WTC11 (cell line): Measurements from ENCODE around the gene MUSTN1. TPM values are rescaled to one million over a fixed set of nuclear protein-coding genes. Genes with fewer than 3 reads are reported as not detected.

Experiments used
- ATAC-seq: fragments of 200-7000 bp; cut with Tn5 transposase; 2 replicates; pipeline ENCODE4 v1.10.0; 2021; ENCODE audit warnings: mild to moderate bottlenecking, moderate library complexity
- CTCF ChIA-PET: fragments of 300-600 bp; sonication (Branson Sonifier 250); formaldehyde crosslinking; loops from one replicate; lab custom pipeline; 2021; ENCODE audit warnings: antibody characterized with exemption; lab: Charles Lee
- POLR2A ChIA-PET: fragments of 350-600 bp; sonication (Branson Sonifier 250); formaldehyde crosslinking; loops from one replicate; lab custom pipeline; 2021; ENCODE audit warnings: antibody characterized with exemption; lab: Charles Lee
- DNase-seq: peaks from one replicate; pipeline ENCODE4 v3.0.0; 2021; ENCODE audit warnings: low spot score
- H3K27ac Mint-ChIP-seq: 2 replicates; pipeline ENCODE4 v1.8.0; 2021; ENCODE audit warnings: mixed read lengths
- H3K27me3 Mint-ChIP-seq: 2 replicates; pipeline ENCODE4 v1.8.0; 2021; ENCODE audit warnings: low read depth, mild to moderate bottlenecking, moderate library complexity, mixed read lengths
- H3K36me3 Mint-ChIP-seq: 2 replicates; pipeline ENCODE4 v1.8.0; 2021; ENCODE audit warnings: mixed read lengths
- H3K4me1 Mint-ChIP-seq: 2 replicates; pipeline ENCODE4 v1.8.0; 2022; ENCODE audit warnings: mixed read lengths
- H3K4me3 Mint-ChIP-seq: 2 replicates; pipeline ENCODE4 v1.8.0; 2021; ENCODE audit warnings: mild to moderate bottlenecking, moderate library complexity, mixed read lengths
- H3K9me3 Mint-ChIP-seq: 2 replicates; pipeline ENCODE4 v1.8.0; 2021; ENCODE audit warnings: mixed read lengths
- AFF4 ChIP-seq: sonication (generic); formaldehyde crosslinking; IDR thresholded peaks from 2 replicates; pipeline ENCODE4 v1.8.1; 2023; ENCODE audit warnings: mild to moderate bottlenecking, missing genetic modification reagents, borderline replicate concordance
- CREM ChIP-seq: sonication (generic); formaldehyde crosslinking; IDR thresholded peaks from 2 replicates; pipeline ENCODE4 v1.8.1; 2022; ENCODE audit warnings: mild to moderate bottlenecking, missing genetic modification reagents, moderate library complexity
- CTCF ChIP-seq: fragments of 200-600 bp; IDR thresholded peaks from 2 replicates; pipeline ENCODE4 v1.8.0; 2022; ENCODE audit warnings: antibody characterized with exemption
- ESRRA ChIP-seq: sonication (generic); formaldehyde crosslinking; IDR thresholded peaks from 2 replicates; pipeline ENCODE4 v1.8.1; 2022; ENCODE audit warnings: mild to moderate bottlenecking, missing genetic modification reagents, borderline replicate concordance
- FOXP1 ChIP-seq: sonication (generic); formaldehyde crosslinking; IDR thresholded peaks from 2 replicates; pipeline ENCODE4 v1.8.0; 2022; ENCODE audit warnings: missing genetic modification reagents, mild to moderate bottlenecking, moderate library complexity, borderline replicate concordance
- NFE2L1 ChIP-seq: sonication (generic); formaldehyde crosslinking; IDR thresholded peaks from 2 replicates; pipeline ENCODE4 v1.8.1; 2023; ENCODE audit warnings: missing genetic modification reagents
- NR3C1 ChIP-seq: sonication (generic); formaldehyde crosslinking; conservative IDR thresholded peaks from 2 replicates; pipeline ENCODE4 v1.8.1; 2023; ENCODE audit warnings: low read depth, mild to moderate bottlenecking, missing genetic modification reagents
- PRDM15 ChIP-seq: sonication (generic); formaldehyde crosslinking; IDR thresholded peaks from 2 replicates; pipeline ENCODE4 v1.8.0; 2022; ENCODE audit warnings: missing genetic modification reagents
- USF2 ChIP-seq: sonication (generic); formaldehyde crosslinking; IDR thresholded peaks from 2 replicates; pipeline ENCODE4 v1.8.1; 2023; ENCODE audit warnings: mild to moderate bottlenecking, missing genetic modification reagents, moderate library complexity
- ZBTB21 ChIP-seq: sonication (generic); formaldehyde crosslinking; IDR thresholded peaks from 2 replicates; pipeline ENCODE4 v1.8.1; 2023; ENCODE audit warnings: mild to moderate bottlenecking, missing genetic modification reagents, borderline replicate concordance
- ZNF232 ChIP-seq: sonication (generic); formaldehyde crosslinking; IDR thresholded peaks from 2 replicates; pipeline ENCODE4 v1.8.0; 2022; ENCODE audit warnings: mild to moderate bottlenecking, missing genetic modification reagents
- ZNF281 ChIP-seq: sonication (generic); formaldehyde crosslinking; IDR thresholded peaks from 2 replicates; pipeline ENCODE4 v1.8.0; 2023; ENCODE audit warnings: mild to moderate bottlenecking, missing genetic modification reagents
- ZNF425 ChIP-seq: fragments of 250-450 bp; sonication (Bioruptor Pico); conservative IDR thresholded peaks from 2 replicates; pipeline ENCODE4 v1.9.0; 2021; ENCODE audit warnings: mild to moderate bottlenecking
- total RNA-seq: library from RNA; stranded (reverse); gene quantifications from 3 replicates; pipeline ENCODE4 v1.2.3, GENCODE V29; 2021

Gene MUSTN1
- total RNA-seq, 1 experiment from 2014 or later = 4.2 TPM

- POLR2A ChIA-PET = no interaction called here
- no peak for ATAC-seq
- no peak overlapping the region for H3K4me3 Mint-ChIP-seq
- no peaks in the 10 kb centered on the region for H3K36me3 Mint-ChIP-seq
- H3K9me3 Mint-ChIP-seq = no peaks in the 10 kb centered on the region
- H3K27me3 Mint-ChIP-seq = no peaks in the 10 kb centered on the region
- 0 out of 2 replicates have a peak overlapping the region, but pooled peaks have one; percentile 11 for H3K27ac Mint-ChIP-seq
- no peak for TF ChIP-seq AFF4 (CRISPR knock-in tag)
- no peak for TF ChIP-seq FOXP1 (CRISPR knock-in tag)
- no peak for TF ChIP-seq ZBTB21 (CRISPR knock-in tag)
- TF ChIP-seq ZNF232 (CRISPR knock-in tag) = no peak
- no peak for TF ChIP-seq CTCF
- no peak for TF ChIP-seq ESRRA (CRISPR knock-in tag)
- no peak for TF ChIP-seq PRDM15 (CRISPR knock-in tag)
- no peak for TF ChIP-seq CREM (CRISPR knock-in tag)
- TF ChIP-seq ZNF281 (CRISPR knock-in tag) = no peak
- no peak for TF ChIP-seq NFE2L1
- TF ChIP-seq USF2 (CRISPR knock-in tag) = no peak
- no peak for TF ChIP-seq ZNF425
- no peak for TF ChIP-seq NR3C1
- TF ChIP-seq, all 79 proteins: peak for 0
- CTCF ChIA-PET = interaction anchor here (0.6 to 2.4 kb wide), 3 partner anchors 23 to 53 kb away, joined by 3 to 7 read pairs (median 5); partner anchors contain the start of gene STIMATE
- DNase-seq = no peak
- peaks cover 27% of the 10 kb centered on the region for H3K4me1 Mint-ChIP-seq
Measured at GRCh38 chr3:52874160-52874701, 39.4 kb upstream of the MUSTN1 start.
